Measurements from ENCODE around the gene SEPTIN2. TPM values are rescaled to one million over a fixed set of nuclear protein-coding genes. Genes with fewer than 3 reads are reported as not detected.
A peak's percentile ranks its signal among the peaks of the same experiment; 100 is the strongest.

Gene SEPTIN2
- polyA plus RNA-seq, 1 donor (not counting 4 experiments of a cell fraction or from before 2014, with no cell fraction given) = 644 TPM

GRCh38 chr2:241288324-241288888, 27.3 kb upstream of the SEPTIN2 start:
- Histone ChIP-seq H3K9me3 (ENCODE audit: control insufficient read depth, low read depth, low read length) (no peaks in the 10 kb centered on the region), H3K79me2 (ENCODE audit: control insufficient read depth, insufficient read depth, low read length) (peaks cover 91% of the 10 kb centered on the region), H4K20me1 (ENCODE audit: control insufficient read depth, extremely low read depth, insufficient read depth, low read length) (peaks cover 13% of the 10 kb centered on the region), H3K9me1 (ENCODE audit: control insufficient read depth, extremely low read depth, insufficient read depth, low read length) (peaks cover 2% of the 10 kb centered on the region), H3K36me3 (ENCODE audit: control insufficient read depth in 2 of 2, extremely low read depth in 1 of 2, insufficient read depth in 2 of 2, low read length in 2 of 2) (peaks cover 3 to 18% of the 10 kb centered on the region in 2 experiments), H2AFZ (ENCODE audit: control insufficient read depth, low read length) (no peak overlapping the region), H3K4me2 (ENCODE audit: control insufficient read depth, extremely low read depth, insufficient read depth, low read depth, low read length) (peak overlapping the region; percentile 96), H3K27me3 (ENCODE audit: control insufficient read depth, extremely low read depth, insufficient read depth, low read length) (no peaks in the 10 kb centered on the region), H3K9ac (ENCODE audit: control insufficient read depth, extremely low read depth, insufficient read depth, low read length) (no peak overlapping the region), H3K27ac (ENCODE audit: control insufficient read depth, insufficient read depth, low read length) (peak overlapping the region; percentile 56), H3K4me3 (ENCODE audit: control insufficient read depth in 2 of 3, extremely low read depth in 1 of 3, insufficient read depth in 2 of 3, low read depth in 1 of 3, low read length in 3 of 3) (peak overlapping the region in 1 of 3 experiments; percentile 67), H3K4me1 (ENCODE audit: control insufficient read depth, extremely low read depth, insufficient read depth, low read length) (peaks cover 26% of the 10 kb centered on the region)
- dilution Hi-C loops (cut with MboI; ENCODE audit: extremely low pct_ligation_motif_present, low sequenced_read_pairs) = no loop called here
- no peak for FAIRE-seq
- DNase-seq (ENCODE audit: low read depth, low spot score) = no peak
- TF ChIP-seq EZH2 (IDR thresholded peaks at IDR 0.05; ENCODE audit: low read length) (no peak), CTCF (optimal IDR thresholded peaks at IDR 0.05 in 1 of 3, IDR thresholded peaks at IDR 0.05 in 1 of 3, conservative IDR thresholded peaks at IDR 0.05 in 1 of 3; ENCODE audit: extremely low read depth in 1 of 3, insufficient read depth in 2 of 3, low read length in 3 of 3) (no peak)

- dilution Hi-C loops (cut with MboI; ENCODE audit: extremely low pct_ligation_motif_present, low sequenced_read_pairs) = no loop called here
- Histone ChIP-seq H3K79me2 (ENCODE audit: control insufficient read depth, insufficient read depth, low read length) (peaks cover 93% of the 10 kb centered on the region), H3K9ac (ENCODE audit: control insufficient read depth, extremely low read depth, insufficient read depth, low read length) (no peak overlapping the region), H4K20me1 (ENCODE audit: control insufficient read depth, extremely low read depth, insufficient read depth, low read length) (peaks cover 13% of the 10 kb centered on the region), H3K27ac (ENCODE audit: control insufficient read depth, insufficient read depth, low read length) (no peak overlapping the region), H3K4me3 (ENCODE audit: control insufficient read depth in 2 of 3, extremely low read depth in 1 of 3, insufficient read depth in 2 of 3, low read depth in 1 of 3, low read length in 3 of 3) (no peak overlapping the region), H3K36me3 (ENCODE audit: control insufficient read depth in 2 of 2, extremely low read depth in 1 of 2, insufficient read depth in 2 of 2, low read length in 2 of 2) (peaks cover 3 to 16% of the 10 kb centered on the region in 2 experiments), H3K4me2 (ENCODE audit: control insufficient read depth, extremely low read depth, insufficient read depth, low read depth, low read length) (no peak overlapping the region), H3K4me1 (ENCODE audit: control insufficient read depth, extremely low read depth, insufficient read depth, low read length) (peaks cover 30% of the 10 kb centered on the region), H2AFZ (ENCODE audit: control insufficient read depth, low read length) (no peak overlapping the region), H3K9me3 (ENCODE audit: control insufficient read depth, low read depth, low read length) (no peaks in the 10 kb centered on the region), H3K27me3 (ENCODE audit: control insufficient read depth, extremely low read depth, insufficient read depth, low read length) (no peaks in the 10 kb centered on the region), H3K9me1 (ENCODE audit: control insufficient read depth, extremely low read depth, insufficient read depth, low read length) (peaks cover 2% of the 10 kb centered on the region)
- DNase-seq (ENCODE audit: low read depth, low spot score) (no peak), FAIRE-seq (no peak)
- TF ChIP-seq CTCF (optimal IDR thresholded peaks at IDR 0.05 in 1 of 3, IDR thresholded peaks at IDR 0.05 in 1 of 3, conservative IDR thresholded peaks at IDR 0.05 in 1 of 3; ENCODE audit: extremely low read depth in 1 of 3, insufficient read depth in 2 of 3, low read length in 3 of 3) (no peak), EZH2 (IDR thresholded peaks at IDR 0.05; ENCODE audit: low read length) (no peak)
Measured at GRCh38 chr2:241289053-241289452, 26.7 kb upstream of the SEPTIN2 start.
